Dermis microvascular lymphatic vessel endothelial cell (primary cell): ENCODE data around the gene STPG3. TPM values are rescaled to one million over a fixed set of nuclear protein-coding genes. Genes with fewer than 3 reads are reported as not detected.

Source experiments
- DNase-seq, 2 donors: peaks; one replicate each; pipeline versions ENCODE4 v3.0.0 to v3.0.0-alpha.2; 2010; ENCODE audit warnings: low read depth in 2 of 2
- total RNA-seq: library from RNA; depleted of rRNA; stranded (reverse); fragments of >200 nt; gene quantifications from 2 replicates; pipeline ENCODE4 v1.2.1, GENCODE V29; 2014

The STPG3 gene
- total RNA-seq, 1 donor from 2014 or later, result not detected

- DNase-seq, result peak in 1 of 2 donors; percentile 41
Measured at GRCh38 chr9:137299203-137299565, 48.1 kb downstream of the STPG3 start.

DNA sequence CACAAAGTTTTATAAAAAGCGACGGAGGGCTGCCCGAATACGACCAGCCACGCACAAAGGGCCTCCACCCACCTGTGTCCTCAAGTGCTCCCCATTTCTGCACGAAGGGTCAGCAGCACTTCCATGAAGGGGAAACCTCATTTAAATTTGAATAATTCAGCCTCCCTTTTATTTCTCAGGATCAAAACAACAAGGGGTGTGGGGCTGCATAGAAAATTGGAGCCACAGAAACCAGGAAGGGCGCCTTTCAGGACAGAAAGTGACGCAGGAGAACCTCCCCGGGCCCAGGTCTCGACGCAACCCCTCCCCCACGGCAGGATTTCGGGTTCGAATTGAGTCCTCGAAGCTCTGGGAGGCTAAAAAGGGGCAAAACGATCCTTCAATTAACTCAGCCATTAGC, 48.9 kb downstream of the STPG3 start:
- peak in 1 of 2 donors; percentile 44 for DNase-seq

GRCh38 chr9:137300567-137301080, 49.5 kb downstream of the STPG3 start:
- peak in 1 of 2 donors; percentile 52 for DNase-seq

DNA sequence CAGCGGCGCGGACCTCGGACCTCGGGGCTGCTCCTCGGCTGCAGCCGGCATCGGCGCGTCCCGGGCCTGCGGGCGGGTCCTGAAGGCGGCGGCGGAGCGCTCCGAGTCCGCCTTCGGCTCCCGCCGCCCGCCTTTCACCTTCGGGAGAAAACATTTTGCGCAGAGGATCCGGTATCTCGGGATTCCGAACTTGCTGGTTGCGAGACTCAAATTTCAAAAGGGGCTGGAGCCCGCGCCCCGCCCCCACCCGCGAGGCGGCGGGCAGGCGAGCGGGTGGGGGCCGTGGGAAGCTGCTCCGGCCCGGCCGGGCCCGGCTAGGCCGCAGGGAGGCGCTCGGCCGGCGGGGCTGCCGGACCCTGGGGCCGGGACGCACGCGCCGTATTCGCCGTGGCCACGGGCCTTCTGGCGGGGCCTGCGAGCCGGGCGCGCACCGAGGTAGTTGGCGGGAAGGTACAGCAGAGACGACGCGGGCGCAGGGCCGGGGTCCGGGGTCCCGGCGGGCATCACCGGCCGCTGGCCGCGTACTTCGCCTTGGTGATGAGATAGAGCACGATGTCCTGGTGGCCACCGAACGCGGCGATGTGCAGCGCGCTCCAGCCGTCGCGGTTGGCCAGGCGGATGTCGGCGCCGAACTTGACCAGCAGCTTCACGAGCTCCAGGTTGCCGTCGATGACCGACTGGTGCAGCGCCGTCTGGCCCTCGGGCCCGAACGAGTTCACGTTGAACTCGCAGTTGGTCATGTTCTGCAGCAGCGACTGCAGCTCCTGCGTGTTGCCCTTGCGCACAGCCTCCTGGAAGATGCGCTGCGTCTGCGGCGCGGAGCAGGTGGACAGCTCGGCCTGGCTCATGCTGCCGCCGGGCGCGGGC, 50.2 kb downstream of the STPG3 start:
- peak in 1 of 2 donors; percentile 69 for DNase-seq

GRCh38 chr9:137302118-137302448, 51.0 kb downstream of the STPG3 start, which contains the start of gene NRARP:
Gene NRARP (minus strand): TSS chr9:137302271. CDS start chr9:137301928, 343 bp downstream.
- DNase-seq, result peak in 1 of 2 donors; percentile 92

GRCh38 chr9:137302449-137303150, 51.5 kb downstream of the STPG3 start:
- DNase-seq, result no peak

Other genes starting within 250 kb of the STPG3 start
- 4.5 and 9.9 TPM in 2 replicates for gene ABCA2, start 223.0 kb upstream of the STPG3 start, total RNA-seq
- not detected in 2 replicates for gene FUT7, start 219.2 kb upstream of the STPG3 start, total RNA-seq
- gene NPDC1, start 205.1 kb upstream of the STPG3 start, total RNA-seq, result 10.0 and 14.4 TPM in 2 replicates
- gene ENTPD2, start 197.2 kb upstream of the STPG3 start, total RNA-seq, result not detected in 2 replicates
- 5.1 and 10.3 TPM in 2 replicates for gene SAPCD2, start 180.7 kb upstream of the STPG3 start, total RNA-seq
- 12.8 and 30.1 TPM in 2 replicates for gene UAP1L1, start 173.8 kb upstream of the STPG3 start, total RNA-seq
- 42.7 and 56.8 TPM in 2 replicates for gene MAN1B1, start 164.3 kb upstream of the STPG3 start, total RNA-seq
- 66.8 and 112 TPM in 2 replicates for gene DPP7, start 136.6 kb upstream of the STPG3 start, total RNA-seq
- 0.13 TPM in 1 of 2 replicates, not detected in the other for gene GRIN1, start 112.1 kb upstream of the STPG3 start, total RNA-seq
- gene LRRC26, start 81.2 kb upstream of the STPG3 start, total RNA-seq, result 0.13 TPM in 1 of 2 replicates, not detected in the other
- gene TMEM210, start 79.2 kb upstream of the STPG3 start, total RNA-seq, result not detected in 2 replicates
- 15.1 and 22.1 TPM in 2 replicates for gene ANAPC2, start 62.7 kb upstream of the STPG3 start, total RNA-seq
- gene SSNA1, start 62.6 kb upstream of the STPG3 start, total RNA-seq, result 90.5 and 93.1 TPM in 2 replicates
- gene TPRN, start 50.5 kb upstream of the STPG3 start, total RNA-seq, result 3.3 and 4.4 TPM in 2 replicates
- 19.8 and 25.7 TPM in 2 replicates for gene TMEM203, start 45.6 kb upstream of the STPG3 start, total RNA-seq
- gene NDOR1, start 45.6 kb upstream of the STPG3 start, total RNA-seq, result 2.4 and 3.2 TPM in 2 replicates
- under 0.01 and 0.13 TPM in 2 replicates for gene RNF208, start 29.0 kb upstream of the STPG3 start, total RNA-seq
- gene CYSRT1, start 26.1 kb upstream of the STPG3 start, total RNA-seq, result 0.13 and 0.25 TPM in 2 replicates
- gene RNF224, start 23.8 kb upstream of the STPG3 start, total RNA-seq, result under 0.01 TPM in 1 of 2 replicates, not detected in the other
- gene SLC34A3, start 20.4 kb upstream of the STPG3 start, total RNA-seq, result not detected in 2 replicates
- gene TUBB4B, start 10.0 kb upstream of the STPG3 start, total RNA-seq, result 127 and 144 TPM in 2 replicates
- gene NELFB, start 4.0 kb downstream of the STPG3 start, total RNA-seq, result 55.4 and 56.7 TPM in 2 replicates
- 23.5 and 31.4 TPM in 2 replicates for gene TOR4A, start 26.4 kb downstream of the STPG3 start, total RNA-seq
- 36.6 and 52.0 TPM in 2 replicates for gene NRARP, start 51.0 kb downstream of the STPG3 start, total RNA-seq
- gene EXD3, start 171.9 kb downstream of the STPG3 start, total RNA-seq, result 12.2 and 20.1 TPM in 2 replicates
- gene NOXA1, start 172.1 kb downstream of the STPG3 start, total RNA-seq, result 1.3 and 2.1 TPM in 2 replicates
- 0.25 and 0.26 TPM in 2 replicates for gene ENTPD8, start 190.1 kb downstream of the STPG3 start, total RNA-seq
- gene NSMF, start 208.0 kb downstream of the STPG3 start, total RNA-seq, result 13.2 and 23.8 TPM in 2 replicates